Activated T-cell treated with anti-CD3 and anti-CD28 coated beads, Interleukin-2, amount 50 U/mL, for 48 hours (primary cell): ENCODE measurements around the gene BRINP3.

ENCODE experiments used
- DNase-seq, 2 experiments: peaks; one replicate each; pipeline ENCODE4 v3.0.0-alpha.2; 2020

BRINP3 gene

GRCh38 chr1:190312763-190313162, 164.9 kb downstream of the BRINP3 start:
- DNase-seq, result no peak

- no peak for DNase-seq
Measured at GRCh38 chr1:190303501-190303900, 174.2 kb downstream of the BRINP3 start.

GRCh38 chr1:190296453-190296852, 181.2 kb downstream of the BRINP3 start:
- DNase-seq, result no peak

- DNase-seq, result no peak
Measured at GRCh38 chr1:190289897-190290296, 187.8 kb downstream of the BRINP3 start.

- DNase-seq, result no peak
Measured at GRCh38 chr1:190286111-190286510, 191.6 kb downstream of the BRINP3 start.

GRCh38 chr1:190277107-190277506, 200.6 kb downstream of the BRINP3 start:
- DNase-seq, result no peak

- no peak for DNase-seq
Measured at GRCh38 chr1:190274721-190275120, 202.9 kb downstream of the BRINP3 start.

GRCh38 chr1:190273161-190273560, 204.5 kb downstream of the BRINP3 start:
- DNase-seq, result no peak

- no peak for DNase-seq
Measured at GRCh38 chr1:190262538-190262937, 215.1 kb downstream of the BRINP3 start.

- no peak for DNase-seq
Measured at GRCh38 chr1:190259424-190259823, 218.2 kb downstream of the BRINP3 start.

GRCh38 chr1:190258003-190258402, 219.7 kb downstream of the BRINP3 start:
- no peak for DNase-seq

GRCh38 chr1:190252046-190252445, 225.6 kb downstream of the BRINP3 start:
- DNase-seq, result no peak

GRCh38 chr1:190250368-190250767, 227.3 kb downstream of the BRINP3 start:
- no peak for DNase-seq

- no peak for DNase-seq
Measured at GRCh38 chr1:190244406-190244805, 233.3 kb downstream of the BRINP3 start.

GRCh38 chr1:190243056-190243455, 234.6 kb downstream of the BRINP3 start:
- no peak for DNase-seq

- DNase-seq, result no peak
Measured at GRCh38 chr1:190226006-190226405, 251.7 kb downstream of the BRINP3 start.

- no peak for DNase-seq
Measured at GRCh38 chr1:190212450-190212849, 265.2 kb downstream of the BRINP3 start.

GRCh38 chr1:190207733-190208132, 269.9 kb downstream of the BRINP3 start:
- no peak for DNase-seq

GRCh38 chr1:190205713-190206112, 272.0 kb downstream of the BRINP3 start:
- no peak for DNase-seq

GRCh38 chr1:190196020-190196419, 281.6 kb downstream of the BRINP3 start:
- no peak for DNase-seq

- no peak for DNase-seq
Measured at GRCh38 chr1:190193508-190194115, 284.1 kb downstream of the BRINP3 start.

- no peak for DNase-seq
Measured at GRCh38 chr1:190192627-190193026, 285.0 kb downstream of the BRINP3 start.

GRCh38 chr1:190183588-190183987, 294.1 kb downstream of the BRINP3 start:
- DNase-seq, result no peak

GRCh38 chr1:190179817-190180216, 297.8 kb downstream of the BRINP3 start:
- no peak for DNase-seq

GRCh38 chr1:190178827-190179226, 298.8 kb downstream of the BRINP3 start:
- no peak for DNase-seq

GRCh38 chr1:190177555-190177954, 300.1 kb downstream of the BRINP3 start:
- DNase-seq, result no peak
